Fibroblast of villous mesenchyme (primary cell): ENCODE results near the gene FBN1. TPM values are rescaled to one million over a fixed set of nuclear protein-coding genes. Genes with fewer than 3 reads are reported as not detected.

ENCODE experiments used
- DNase-seq: peaks from one replicate; pipeline ENCODE4 v3.0.0-alpha.2; 2010; ENCODE audit warnings: low read depth
- H3K4me3 ChIP-seq: 2 replicates; pipeline ENCODE4 v1.5.1; 2011; ENCODE audit warnings: low read depth, mild to moderate bottlenecking, low read length
- CTCF ChIP-seq: IDR thresholded peaks from 2 replicates; pipeline ENCODE4 v1.5.1; 2012; ENCODE audit warnings: low read depth, mild to moderate bottlenecking, low read length; ENCODE audit not compliant: insufficient read depth
- total RNA-seq: library from RNA; depleted of rRNA; stranded (reverse); fragments of >200 nt; gene quantifications from 2 replicates; pipeline ENCODE4 v1.2.3, GENCODE V29; 2012

Gene FBN1
- total RNA-seq, 1 donor, result 333 TPM

GRCh38 chr15:48627260-48627940 lies 18.1 kb downstream of the FBN1 start:
- peak; percentile 49 for DNase-seq
- no peak for TF ChIP-seq CTCF
- no peak overlapping the region for H3K4me3 ChIP-seq

GRCh38 chr15:48625126-48625525 lies 20.4 kb downstream of the FBN1 start:
- no peak overlapping the region for H3K4me3 ChIP-seq
- no peak for TF ChIP-seq CTCF
- no peak for DNase-seq

GRCh38 chr15:48624700-48625099 lies 20.8 kb downstream of the FBN1 start:
- no peak for TF ChIP-seq CTCF
- no peak overlapping the region for H3K4me3 ChIP-seq
- DNase-seq, result no peak

GRCh38 chr15:48623456-48623855 lies 22.1 kb downstream of the FBN1 start:
- no peak for TF ChIP-seq CTCF
- no peak for DNase-seq
- H3K4me3 ChIP-seq, result no peak overlapping the region

GRCh38 chr15:48622237-48622636 lies 23.3 kb downstream of the FBN1 start:
- DNase-seq, result no peak
- TF ChIP-seq CTCF, result no peak
- no peak overlapping the region for H3K4me3 ChIP-seq

GRCh38 chr15:48619446-48619845 lies 26.1 kb downstream of the FBN1 start:
- no peak for TF ChIP-seq CTCF
- no peak overlapping the region for H3K4me3 ChIP-seq

GRCh38 chr15:48617619-48618018 lies 27.9 kb downstream of the FBN1 start:
- H3K4me3 ChIP-seq, result no peak overlapping the region
- DNase-seq, result peak; percentile 99
- TF ChIP-seq CTCF, result no peak

More at GRCh38 chr15:48619446-48619845, 26.1 kb downstream of the FBN1 start:
- no peak for DNase-seq
